ENCODE data around the gene HEMK1.

- no peak for TF ChIP-seq EP300 (IDR thresholded peaks at IDR 0.05)
- TF ChIP-seq POLR2AphosphoS5 (IDR thresholded peaks at IDR 0.05), result no peak
Observed at GRCh38 chr3:50623840-50624474, 54.6 kb downstream of the HEMK1 start.
